Keratinocyte (primary cell): ENCODE measurements around the gene ST6GALNAC5. TPM values are rescaled to one million over a fixed set of nuclear protein-coding genes. Genes with fewer than 3 reads are reported as not detected.

Experiments used
- DNase-seq: peaks from one replicate; pipeline ENCODE4 v3.0.0-alpha.2; 2011; ENCODE audit warnings: low read depth, missing footprints, low spot score
- FAIRE-seq: peaks from 2 replicates; lab custom pipeline; 2011; peaks lifted over from hg19 to GRCh38; lab: Jason Lieb, UNC
- H2AFZ ChIP-seq: 2 replicates; pipeline ENCODE4 v1.6.0; 2012; ENCODE audit warnings: low read length, control low read depth, inconsistent platforms; ENCODE audit not compliant: control insufficient read depth
- H3K27ac ChIP-seq: 2 replicates; pipeline ENCODE4 v1.5.1; 2011; ENCODE audit warnings: low read length; ENCODE audit not compliant: control insufficient read depth, insufficient read depth
- H3K27me3 ChIP-seq: 3 replicates; pipeline ENCODE4 v1.6.0; 2011; ENCODE audit warnings: low read length; ENCODE audit not compliant: control insufficient read depth, insufficient read depth; ENCODE audit errors: extremely low read depth
- H3K36me3 ChIP-seq, 2 experiments: 2 replicates in 1 of 2; 3 replicates in 1 of 2; pipeline ENCODE4 v1.5.1; 2011; ENCODE audit warnings: low read length in 2 of 2, mild to moderate bottlenecking in 1 of 2; ENCODE audit not compliant: control insufficient read depth in 2 of 2, insufficient read depth in 2 of 2; ENCODE audit errors: extremely low read depth in 1 of 2
- H3K4me1 ChIP-seq: 3 replicates; pipeline ENCODE4 v1.5.1; 2011; ENCODE audit warnings: low read length; ENCODE audit not compliant: control insufficient read depth, insufficient read depth; ENCODE audit errors: extremely low read depth
- H3K4me2 ChIP-seq: 3 replicates; pipeline ENCODE4 v1.6.0; 2011; ENCODE audit warnings: low read depth, low read length; ENCODE audit not compliant: control insufficient read depth, insufficient read depth; ENCODE audit errors: extremely low read depth
- H3K4me3 ChIP-seq, 3 experiments: fragments of 200-600 bp in 1 of 3; sonication (generic) in 1 of 3; 2 replicates in 2 of 3; 3 replicates in 1 of 3; pipeline ENCODE4 v1.5.1; 2011 to 2016; ENCODE audit warnings: low read length in 3 of 3, mild to moderate bottlenecking in 3 of 3, control low read depth in 2 of 3, inconsistent platforms in 1 of 3, low read depth in 1 of 3, mixed read lengths in 1 of 3, mixed run types in 1 of 3, moderate library complexity in 1 of 3; ENCODE audit not compliant: control insufficient read depth in 2 of 3, insufficient read depth in 2 of 3; ENCODE audit errors: extremely low read depth in 1 of 3
- H3K79me2 ChIP-seq: 2 replicates; pipeline ENCODE4 v1.6.0; 2012; ENCODE audit warnings: low read length; ENCODE audit not compliant: control insufficient read depth, insufficient read depth
- H3K9ac ChIP-seq: 3 replicates; pipeline ENCODE4 v1.6.0; 2011; ENCODE audit warnings: low read length; ENCODE audit not compliant: control insufficient read depth, insufficient read depth; ENCODE audit errors: extremely low read depth
- H3K9me1 ChIP-seq: 3 replicates; pipeline ENCODE4 v1.6.0; 2011; ENCODE audit warnings: low read length; ENCODE audit not compliant: control insufficient read depth, insufficient read depth; ENCODE audit errors: extremely low read depth
- H3K9me3 ChIP-seq: 2 replicates; pipeline ENCODE4 v1.5.1; 2012; ENCODE audit warnings: low read depth, low read length; ENCODE audit not compliant: control insufficient read depth
- H4K20me1 ChIP-seq: 3 replicates; pipeline ENCODE4 v1.6.0; 2011; ENCODE audit warnings: low read length; ENCODE audit not compliant: control insufficient read depth, insufficient read depth; ENCODE audit errors: extremely low read depth
- CTCF ChIP-seq, 3 experiments: IDR thresholded peaks in 1 of 3; conservative IDR thresholded peaks in 1 of 3; optimal IDR thresholded peaks in 1 of 3; 2 replicates in 2 of 3; 3 replicates in 1 of 3; pipeline versions ENCODE3 to v1.5.1; 2011; ENCODE audit warnings: low read length in 3 of 3, mild to moderate bottlenecking in 3 of 3, moderate library complexity in 2 of 3, control low read depth in 1 of 3, inconsistent platforms in 1 of 3; ENCODE audit not compliant: insufficient read depth in 2 of 3; ENCODE audit errors: extremely low read depth in 1 of 3
- EZH2 ChIP-seq: IDR thresholded peaks from one replicate; pipeline ENCODE4 v1.6.1; 2012; ENCODE audit warnings: inconsistent platforms, mild to moderate bottlenecking, low read length, moderate library complexity
- dilution Hi-C: fragments of 300-500 bp; cut with MboI; formaldehyde crosslinking; loops from one replicate; pipeline ENCODE4 v1.7.0; 2020; ENCODE audit warnings: low sequenced_read_pairs; ENCODE audit not compliant: extremely low pct_ligation_motif_present
- polyA plus RNA-seq, 5 experiments: library from polyadenylated mRNA; depleted of rRNA in 3 of 5; stranded (reverse) in 3 of 5; stranded (forward) in 1 of 5; unstranded in 1 of 5; fragments of >200 nt; gene quantifications; 1 replicate in 1 of 5; 2 replicates in 3 of 5; 3 replicates in 1 of 5; pipeline versions ENCODE4 v1.2.1 to v1.2.3, GENCODE V29; 2011 to 2012; ENCODE audit warnings: missing spikeins in 2 of 5, low read depth in 1 of 5, low replicate concordance in 1 of 5

Gene ST6GALNAC5
- polyA plus RNA-seq, 1 donor (not counting 4 experiments of a cell fraction or from before 2014, with no cell fraction given) = 12.8 TPM

DNA sequence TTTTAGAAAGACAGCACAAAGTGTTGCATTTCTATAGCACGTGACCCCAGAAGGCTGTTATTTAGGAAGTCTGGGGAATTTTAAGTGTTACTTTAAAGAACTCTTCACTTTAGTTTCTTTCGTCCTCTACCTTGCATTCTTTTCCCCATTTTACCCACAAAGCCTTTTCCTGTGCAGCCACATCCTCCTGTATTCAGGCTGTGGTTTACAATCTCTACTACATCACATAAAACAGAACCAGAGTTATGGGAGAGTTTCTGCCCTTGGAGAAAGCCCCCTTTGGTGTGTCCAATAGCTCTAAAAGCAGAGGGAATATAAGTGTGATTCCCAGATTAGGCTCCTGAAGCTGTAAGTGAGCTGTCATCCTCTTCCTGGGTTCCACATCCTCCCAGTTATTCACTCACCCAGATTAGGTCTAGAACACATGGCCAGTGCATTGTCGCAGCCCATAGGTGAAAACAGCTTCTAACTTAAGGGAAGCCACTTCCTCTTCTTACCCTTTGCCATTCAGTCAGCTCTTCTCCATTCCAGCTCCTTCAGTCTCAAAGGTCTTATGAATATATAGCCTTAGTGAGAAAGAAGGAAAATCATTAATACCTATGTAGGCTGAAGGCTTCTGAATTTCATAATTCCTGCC, 180.8 kb downstream of the ST6GALNAC5 start:
- Histone ChIP-seq H3K9me3 (no peaks in the 10 kb centered on the region), H3K4me1 (peaks cover 3% of the 10 kb centered on the region), H3K79me2 (no peaks in the 10 kb centered on the region), H2AFZ (no peak overlapping the region), H3K36me3 (peaks cover 8 to 13% of the 10 kb centered on the region in 2 experiments), H4K20me1 (no peaks in the 10 kb centered on the region), H3K27me3 (no peaks in the 10 kb centered on the region), H3K9ac (no peak overlapping the region), H3K4me2 (no peak overlapping the region), H3K4me3 (no peak overlapping the region), H3K27ac (no peak overlapping the region), H3K9me1 (peaks cover 2% of the 10 kb centered on the region)
- DNase-seq (no peak), FAIRE-seq (no peak)
- dilution Hi-C loops = no loop called here
- TF ChIP-seq EZH2 = no peak
- no peak for TF ChIP-seq CTCF (optimal IDR thresholded peaks at IDR 0.05 in 1 of 3, IDR thresholded peaks at IDR 0.05 in 1 of 3, conservative IDR thresholded peaks at IDR 0.05 in 1 of 3; ENCODE audit: extremely low read depth in 1 of 3, insufficient read depth in 2 of 3, low read length in 3 of 3)

DNA sequence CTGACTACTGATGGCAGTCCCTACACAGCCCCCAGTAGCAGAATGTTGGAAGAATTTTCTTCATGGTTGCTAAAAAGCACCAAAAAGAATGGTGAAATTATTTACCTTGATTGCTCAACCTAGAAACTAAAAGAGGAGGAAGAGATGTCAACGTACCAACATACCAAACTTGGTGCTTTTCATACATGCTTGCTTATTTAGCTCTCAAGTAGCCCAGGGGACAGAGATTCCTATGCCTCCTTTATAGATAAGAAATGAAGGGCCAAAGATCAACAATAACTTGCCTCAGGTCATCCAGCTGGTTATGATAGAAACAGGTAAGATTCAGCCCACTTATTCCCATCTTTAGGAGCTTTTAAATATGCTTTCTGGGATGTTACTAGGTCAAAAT, 181.3 kb downstream of the ST6GALNAC5 start:
- Histone ChIP-seq H3K9me3 (no peaks in the 10 kb centered on the region), H3K36me3 (peaks cover 11 to 13% of the 10 kb centered on the region in 2 experiments), H3K4me1 (peaks cover 3% of the 10 kb centered on the region), H2AFZ (no peak overlapping the region), H3K4me3 (no peak overlapping the region), H3K9me1 (peaks cover 2% of the 10 kb centered on the region), H4K20me1 (no peaks in the 10 kb centered on the region), H3K4me2 (no peak overlapping the region), H3K27me3 (no peaks in the 10 kb centered on the region), H3K9ac (no peak overlapping the region), H3K79me2 (no peaks in the 10 kb centered on the region), H3K27ac (no peak overlapping the region)
- DNase-seq (no peak), FAIRE-seq (no peak)
- TF ChIP-seq EZH2 (no peak), CTCF (optimal IDR thresholded peaks at IDR 0.05 in 1 of 3, IDR thresholded peaks at IDR 0.05 in 1 of 3, conservative IDR thresholded peaks at IDR 0.05 in 1 of 3; ENCODE audit: extremely low read depth in 1 of 3, insufficient read depth in 2 of 3, low read length in 3 of 3) (no peak)
- dilution Hi-C loops = no loop called here
